GM19372 (cell line): ENCODE results near the gene RMRP.

Experiments
- ATAC-seq: cut with Tn5 transposase; IDR thresholded peaks from one replicate; pipeline ENCODE4 v1.9.1; 2021; ENCODE audit warnings: mild to moderate bottlenecking, low read depth, moderate library complexity; ENCODE audit not compliant: unreplicated experiment

RMRP gene

GRCh38 chr9:35687972-35688557, 30.2 kb upstream of the RMRP start:
- ATAC-seq = no peak

DNA sequence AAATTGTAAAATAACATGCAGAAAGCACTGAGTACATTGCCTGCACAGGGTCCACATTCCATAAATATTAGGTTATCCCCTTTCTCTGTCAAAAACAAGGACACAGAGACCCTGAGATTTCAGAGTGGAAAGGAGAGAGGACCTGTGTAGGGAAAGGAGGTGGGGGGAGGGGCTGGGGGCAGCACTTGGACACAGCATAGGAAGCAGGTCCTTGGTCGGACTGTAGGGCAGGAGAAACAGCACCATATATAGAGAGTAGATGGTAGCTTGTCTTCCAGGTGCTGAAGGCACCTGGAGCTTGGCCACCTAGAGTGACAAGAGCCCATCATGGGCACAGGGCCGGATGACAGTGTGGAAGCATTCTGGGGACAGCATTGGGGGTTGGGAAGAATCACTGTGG, 29.5 kb upstream of the RMRP start:
- no peak for ATAC-seq

- no peak for ATAC-seq
Measured at GRCh38 chr9:35686222-35687203, 28.7 kb upstream of the RMRP start.

DNA sequence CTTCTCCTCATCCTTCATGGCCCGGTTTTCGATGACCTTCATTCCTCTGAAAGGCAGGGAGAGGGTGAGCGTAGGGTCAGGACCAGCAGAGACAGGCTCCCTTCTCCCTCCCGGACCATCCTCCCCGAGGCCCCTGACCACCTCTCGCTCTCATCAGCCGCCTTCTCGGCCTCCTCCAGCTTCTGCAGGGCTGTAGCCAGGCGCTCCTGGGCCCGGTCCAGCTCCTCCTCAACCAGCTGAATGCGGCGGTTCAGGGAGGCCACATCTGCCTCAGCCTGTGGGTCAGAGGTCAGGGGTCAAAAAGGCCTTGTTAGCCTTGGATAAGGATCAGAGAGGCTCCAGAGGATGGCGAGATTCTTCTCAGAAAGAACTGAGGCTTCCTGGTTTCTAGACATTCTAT, 27.7 kb upstream of the RMRP start:
- ATAC-seq = no peak

- ATAC-seq = no peak
Measured at GRCh38 chr9:35684921-35685320, 27.1 kb upstream of the RMRP start.

GRCh38 chr9:35683323-35683722, 25.5 kb upstream of the RMRP start:
- no peak for ATAC-seq

DNA sequence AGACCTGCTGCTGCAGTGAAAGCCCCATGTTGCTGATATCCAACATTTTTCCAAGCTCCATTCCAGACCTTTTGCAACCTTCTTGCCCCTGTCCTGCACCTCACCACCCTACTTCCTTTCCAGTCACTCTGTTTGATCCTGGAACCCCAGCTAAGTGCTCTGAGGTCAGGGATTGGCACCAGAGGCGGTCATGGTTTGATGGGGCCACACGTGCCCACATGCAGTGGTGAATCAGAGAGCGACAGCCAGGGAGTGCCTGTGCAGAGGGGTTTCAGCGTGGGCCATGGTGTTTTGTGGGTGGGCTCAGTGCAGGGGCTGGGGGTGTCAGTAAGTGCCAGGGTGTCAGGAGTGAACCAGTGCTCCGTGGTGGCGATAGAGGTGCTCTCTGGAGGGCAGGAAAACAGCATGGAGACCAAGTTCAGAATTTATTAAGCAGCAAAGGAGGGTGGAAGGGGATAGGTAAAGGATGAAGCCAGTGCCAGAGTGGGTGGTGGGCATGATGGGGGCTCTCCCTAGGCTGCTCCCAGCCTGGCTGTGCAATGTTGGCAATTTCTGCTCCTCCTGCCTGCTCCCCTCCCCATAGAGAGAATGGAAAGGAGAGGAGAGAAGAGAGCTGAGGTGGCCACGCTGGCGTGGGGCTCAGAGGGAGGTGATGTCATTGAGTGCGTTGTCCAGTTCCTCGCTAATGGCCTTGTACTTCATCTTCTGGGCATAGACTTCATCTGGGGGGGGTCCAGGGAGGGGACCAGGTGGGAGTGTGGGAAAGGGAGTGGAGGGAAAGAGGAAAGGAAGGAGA, 24.9 kb upstream of the RMRP start:
- ATAC-seq = no peak

GRCh38 chr9:35682051-35682450, 24.2 kb upstream of the RMRP start:
- ATAC-seq = no peak

DNA sequence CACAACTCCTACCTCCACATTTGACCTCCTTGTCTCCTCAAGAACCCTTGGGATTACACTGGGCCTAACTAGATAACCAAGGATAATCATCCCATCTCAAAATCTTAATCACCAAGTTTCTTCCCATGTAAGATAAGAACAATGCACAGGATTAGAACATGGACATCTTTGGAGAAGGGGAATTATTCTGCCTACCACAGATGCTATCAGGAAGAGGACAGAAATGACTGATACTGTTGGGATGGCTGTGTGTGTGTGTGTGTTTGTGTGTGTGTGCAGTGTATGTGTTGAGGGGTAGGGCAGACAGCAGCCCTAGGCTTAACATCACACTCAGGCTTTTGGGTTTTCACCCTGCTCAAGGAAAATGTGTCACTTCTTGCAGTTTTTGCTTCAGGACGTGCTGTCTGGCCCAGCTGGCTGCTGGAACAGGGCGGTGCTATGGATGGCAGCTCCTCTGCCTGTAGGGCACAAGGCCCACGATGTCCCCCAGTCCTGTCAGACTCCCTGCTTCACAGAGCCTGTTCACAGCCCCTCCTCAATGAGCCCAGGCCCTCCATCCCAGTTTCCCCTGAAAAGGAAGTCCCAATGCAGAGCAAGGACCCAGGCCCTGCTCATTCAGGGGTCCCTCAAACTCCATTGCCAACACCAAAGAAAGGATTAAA, 23.7 kb upstream of the RMRP start:
- no peak for ATAC-seq

DNA sequence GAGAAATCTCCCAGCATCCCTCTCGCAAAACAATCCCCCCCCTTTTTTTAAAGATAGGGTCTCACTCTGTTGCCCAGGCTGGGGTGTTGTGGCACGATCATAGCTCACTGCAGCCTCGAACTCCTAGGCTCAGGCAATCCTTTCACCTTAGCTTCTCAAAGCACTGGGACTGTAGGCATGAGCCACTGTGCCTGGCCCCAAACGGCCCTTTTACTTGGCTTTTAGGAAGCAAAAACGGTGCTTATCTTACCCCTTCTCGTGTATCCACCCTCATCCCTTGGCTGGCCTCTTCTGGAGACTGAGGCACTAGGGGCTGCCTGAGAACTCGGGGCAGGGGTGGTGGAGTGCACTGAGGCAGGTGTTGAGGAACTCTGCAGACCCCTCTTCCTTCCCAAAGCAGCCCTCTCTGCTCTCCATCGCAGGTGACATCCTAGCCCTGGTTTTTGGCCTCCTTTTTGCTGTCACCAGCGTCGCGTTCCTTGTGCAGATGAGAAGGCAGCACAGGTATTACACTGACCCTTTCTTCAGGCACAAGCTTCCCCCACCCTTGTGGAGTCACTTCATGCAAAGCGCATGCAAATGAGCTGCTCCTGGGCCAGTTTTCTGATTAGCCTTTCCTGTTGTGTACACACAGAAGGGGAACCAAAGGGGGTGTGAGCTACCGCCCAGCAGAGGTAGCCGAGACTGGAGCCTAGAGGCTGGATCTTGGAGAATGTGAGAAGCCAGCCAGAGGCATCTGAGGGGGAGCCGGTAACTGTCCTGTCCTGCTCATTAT, 22.7 kb upstream of the RMRP start:
- ATAC-seq = no peak

DNA sequence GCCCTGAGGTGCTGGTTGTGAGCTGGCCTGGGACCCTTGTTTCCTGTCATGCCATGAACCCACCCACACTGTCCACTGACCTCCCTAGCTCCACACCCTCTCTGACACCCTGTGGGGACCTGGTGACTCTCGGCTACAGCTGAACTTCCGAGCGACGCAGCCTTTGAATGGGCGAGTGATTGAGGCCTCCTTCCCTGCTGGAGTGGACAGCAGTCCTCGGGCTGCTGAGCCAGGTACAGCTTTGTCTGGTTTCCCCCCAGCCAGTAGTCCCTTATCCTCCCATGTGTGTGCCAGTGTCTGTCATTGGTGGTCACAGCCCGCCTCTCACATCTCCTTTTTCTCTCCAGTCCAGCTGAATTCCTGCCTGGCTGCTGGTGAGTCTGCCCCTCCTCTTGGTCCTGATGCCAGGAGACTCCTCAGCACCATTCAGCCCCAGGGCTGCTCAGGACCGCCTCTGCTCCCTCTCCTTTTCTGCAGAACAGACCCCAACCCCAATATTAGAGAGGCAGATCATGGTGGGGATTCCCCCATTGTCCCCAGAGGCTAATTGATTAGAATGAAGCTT, 22.0 kb upstream of the RMRP start:
- no peak for ATAC-seq

GRCh38 chr9:35679091-35679490, 21.3 kb upstream of the RMRP start:
- no peak for ATAC-seq

DNA sequence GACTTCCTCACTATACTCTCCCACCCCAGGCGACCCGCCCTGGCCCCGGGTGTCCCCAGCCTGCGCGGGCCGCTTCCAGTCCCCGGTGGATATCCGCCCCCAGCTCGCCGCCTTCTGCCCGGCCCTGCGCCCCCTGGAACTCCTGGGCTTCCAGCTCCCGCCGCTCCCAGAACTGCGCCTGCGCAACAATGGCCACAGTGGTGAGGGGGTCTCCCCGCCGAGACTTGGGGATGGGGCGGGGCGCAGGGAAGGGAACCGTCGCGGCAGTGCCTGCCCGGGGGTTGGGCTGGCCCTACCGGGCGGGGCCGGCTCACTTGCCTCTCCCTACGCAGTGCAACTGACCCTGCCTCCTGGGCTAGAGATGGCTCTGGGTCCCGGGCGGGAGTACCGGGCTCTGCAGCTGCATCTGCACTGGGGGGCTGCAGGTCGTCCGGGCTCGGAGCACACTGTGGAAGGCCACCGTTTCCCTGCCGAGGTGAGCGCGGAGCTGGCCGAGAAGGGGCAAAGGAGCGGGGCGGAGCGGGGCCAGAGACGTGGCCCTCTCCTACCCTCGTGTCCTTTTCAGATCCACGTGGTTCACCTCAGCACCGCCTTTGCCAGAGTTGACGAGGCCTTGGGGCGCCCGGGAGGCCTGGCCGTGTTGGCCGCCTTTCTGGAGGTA, 18.0 kb upstream of the RMRP start:
- ATAC-seq = no peak

DNA sequence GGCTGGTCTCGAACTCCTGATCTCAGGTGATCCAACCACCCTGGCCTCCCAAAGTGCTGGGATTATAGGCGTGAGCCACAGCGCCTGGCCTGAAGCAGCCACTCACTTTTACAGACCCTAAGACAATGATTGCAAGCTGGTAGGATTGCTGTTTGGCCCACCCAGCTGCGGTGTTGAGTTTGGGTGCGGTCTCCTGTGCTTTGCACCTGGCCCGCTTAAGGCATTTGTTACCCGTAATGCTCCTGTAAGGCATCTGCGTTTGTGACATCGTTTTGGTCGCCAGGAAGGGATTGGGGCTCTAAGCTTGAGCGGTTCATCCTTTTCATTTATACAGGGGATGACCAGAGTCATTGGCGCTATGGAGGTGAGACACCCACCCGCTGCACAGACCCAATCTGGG, 17.4 kb upstream of the RMRP start:
- no peak for ATAC-seq

DNA sequence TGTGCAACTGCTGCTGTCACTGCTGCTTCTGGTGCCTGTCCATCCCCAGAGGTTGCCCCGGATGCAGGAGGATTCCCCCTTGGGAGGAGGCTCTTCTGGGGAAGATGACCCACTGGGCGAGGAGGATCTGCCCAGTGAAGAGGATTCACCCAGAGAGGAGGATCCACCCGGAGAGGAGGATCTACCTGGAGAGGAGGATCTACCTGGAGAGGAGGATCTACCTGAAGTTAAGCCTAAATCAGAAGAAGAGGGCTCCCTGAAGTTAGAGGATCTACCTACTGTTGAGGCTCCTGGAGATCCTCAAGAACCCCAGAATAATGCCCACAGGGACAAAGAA, 16.2 kb upstream of the RMRP start:
- ATAC-seq = no peak

DNA sequence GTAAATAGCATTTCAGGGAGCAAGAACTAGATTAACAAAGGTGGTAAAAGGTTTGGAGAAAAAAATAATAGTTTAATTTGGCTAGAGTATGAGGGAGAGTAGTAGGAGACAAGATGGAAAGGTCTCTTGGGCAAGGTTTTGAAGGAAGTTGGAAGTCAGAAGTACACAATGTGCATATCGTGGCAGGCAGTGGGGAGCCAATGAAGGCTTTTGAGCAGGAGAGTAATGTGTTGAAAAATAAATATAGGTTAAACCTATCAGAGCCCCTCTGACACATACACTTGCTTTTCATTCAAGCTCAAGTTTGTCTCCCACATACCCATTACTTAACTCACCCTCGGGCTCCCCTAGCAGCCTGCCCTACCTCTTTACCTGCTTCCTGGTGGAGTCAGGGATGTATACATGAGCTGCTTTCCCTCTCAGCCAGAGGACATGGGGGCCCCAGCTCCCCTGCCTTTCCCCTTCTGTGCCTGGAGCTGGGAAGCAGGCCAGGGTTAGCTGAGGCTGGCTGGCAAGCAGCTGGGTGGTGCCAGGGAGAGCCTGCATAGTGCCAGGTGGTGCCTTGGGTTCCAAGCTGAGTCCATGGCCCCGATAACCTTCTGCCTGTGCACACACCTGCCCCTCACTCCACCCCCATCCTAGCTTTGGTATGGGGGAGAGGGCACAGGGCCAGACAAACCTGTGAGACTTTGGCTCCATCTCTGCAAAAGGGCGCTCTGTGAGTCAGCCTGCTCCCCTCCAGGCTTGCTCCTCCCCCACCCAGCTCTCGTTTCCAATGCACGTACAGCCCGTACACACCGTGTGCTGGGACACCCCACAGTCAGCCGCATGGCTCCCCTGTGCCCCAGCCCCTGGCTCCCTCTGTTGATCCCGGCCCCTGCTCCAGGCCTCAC, 15.6 kb upstream of the RMRP start, which contains the start of gene CA9:
Gene CA9, plus strand, starts transcription at position 797 of the 893 bp plus-strand sequence. Its CDS starts 32 bp downstream, at position 829.
- ATAC-seq = no peak

DNA sequence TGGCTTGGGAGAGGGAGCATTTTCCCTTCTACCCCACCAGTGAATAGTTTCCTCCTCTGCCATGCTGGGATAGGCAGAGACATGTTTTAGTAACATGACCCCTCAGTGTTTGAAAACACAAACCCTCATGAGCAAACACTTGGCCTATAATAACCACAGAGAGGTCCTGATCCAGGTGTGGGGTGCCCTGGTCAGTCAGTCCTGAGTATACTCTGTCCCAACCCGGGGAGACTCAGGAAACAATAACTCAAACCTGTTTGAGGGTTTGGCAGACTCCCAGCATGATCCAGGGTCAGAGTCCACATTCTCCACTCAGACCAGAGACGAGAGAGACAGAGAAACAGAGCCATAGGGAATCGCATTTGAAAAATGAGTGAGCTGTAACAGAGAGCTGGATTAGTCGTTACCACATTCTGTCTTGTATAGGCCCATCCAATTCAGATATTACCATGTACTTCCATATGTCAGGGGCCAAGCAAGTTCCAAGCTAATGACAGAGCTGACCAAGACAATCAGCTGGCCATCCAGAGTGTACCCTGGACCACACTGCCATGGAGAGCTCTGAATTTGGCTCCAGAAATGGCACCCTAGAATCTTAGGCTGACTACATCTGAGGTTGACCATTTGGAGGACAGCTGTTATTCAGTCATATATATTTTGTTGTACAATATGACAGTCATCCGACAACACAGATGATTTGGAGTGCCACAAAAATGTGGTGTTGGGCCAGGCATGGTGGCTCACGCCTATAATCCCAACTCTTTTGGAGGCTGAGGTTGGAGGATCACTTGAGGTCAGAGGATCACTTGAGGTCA, 11.7 kb upstream of the RMRP start:
- ATAC-seq = no peak
